NCI-H460 (cell line): Measurements from ENCODE around the gene NRG2. TPM values are rescaled to one million over a fixed set of nuclear protein-coding genes. Genes with fewer than 3 reads are reported as not detected.

Source experiments
- DNase-seq: peaks from one replicate; pipeline ENCODE4 v3.0.0-alpha.2; 2016; ENCODE audit warnings: low read depth; ENCODE audit errors: extremely low read depth
- small RNA-seq, 2 experiments: library from RNA; depleted of rRNA; stranded (forward); fragments of <200 nt; gene quantifications; one replicate each; pipeline ENCODE3, GENCODE V24; 2014
- total RNA-seq: library from RNA; depleted of rRNA; stranded (reverse); fragments of >200 nt; shearing (Covaris generic); gene quantifications from 2 replicates; pipeline ENCODE4 v1.2.3, GENCODE V29; 2014; rRNA removed

NRG2 gene
- total RNA-seq, 1 experiment from 2014 or later: 3.9 TPM

DNA sequence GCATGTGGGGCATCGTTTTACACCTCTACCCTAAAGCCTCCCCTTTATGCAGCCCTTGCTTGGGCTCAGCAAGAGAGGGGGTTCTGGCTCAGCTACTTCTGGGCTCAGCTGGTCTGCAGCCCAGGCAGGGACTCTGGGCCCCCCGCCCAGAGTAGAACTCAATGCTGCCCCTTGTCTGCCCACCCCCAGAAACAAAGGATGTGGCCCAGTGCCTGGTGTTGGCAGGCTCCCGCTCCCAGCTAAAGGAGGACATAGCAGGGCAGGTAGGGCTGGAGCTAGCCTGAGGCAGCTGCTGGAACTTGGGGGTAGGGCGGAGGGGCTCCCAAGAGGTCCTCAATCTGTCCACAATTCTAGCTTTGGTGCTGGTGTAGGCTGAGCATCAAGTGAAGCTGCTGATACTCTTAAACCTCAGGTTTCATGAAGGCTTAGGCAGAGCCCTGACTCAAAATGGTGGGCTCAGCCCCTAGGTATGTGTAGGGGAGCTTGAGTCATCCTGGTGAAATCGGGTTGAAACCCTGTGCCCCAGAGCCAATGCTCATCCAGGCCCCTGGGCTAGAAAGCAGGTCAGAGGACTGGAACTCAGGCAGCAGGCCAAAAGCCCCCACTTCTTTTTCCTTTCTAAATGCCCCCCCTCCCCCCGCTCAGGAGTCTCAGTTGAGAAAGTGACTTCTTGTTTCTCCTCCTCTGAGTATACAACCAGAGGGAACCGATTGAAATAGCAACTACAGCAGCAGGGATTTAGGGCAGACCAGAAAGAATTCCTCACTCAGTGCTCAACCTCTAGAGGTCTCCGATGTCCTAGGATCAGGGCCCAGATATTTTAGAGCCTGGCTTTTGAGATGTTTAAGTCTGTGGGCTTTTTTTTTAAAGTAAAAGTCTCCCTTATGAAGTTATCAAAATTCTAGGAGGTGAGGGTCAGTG is 236.1 kb downstream of the NRG2 start:
- DNase-seq: no peak

GRCh38 chr5:139806111-139806510 is 237.0 kb downstream of the NRG2 start:
- DNase-seq: no peak

- DNase-seq: no peak
Observed at GRCh38 chr5:139805545-139805944, 237.6 kb downstream of the NRG2 start.

- no peak for DNase-seq
Observed at GRCh38 chr5:139804800-139805397, 238.2 kb downstream of the NRG2 start.

DNA sequence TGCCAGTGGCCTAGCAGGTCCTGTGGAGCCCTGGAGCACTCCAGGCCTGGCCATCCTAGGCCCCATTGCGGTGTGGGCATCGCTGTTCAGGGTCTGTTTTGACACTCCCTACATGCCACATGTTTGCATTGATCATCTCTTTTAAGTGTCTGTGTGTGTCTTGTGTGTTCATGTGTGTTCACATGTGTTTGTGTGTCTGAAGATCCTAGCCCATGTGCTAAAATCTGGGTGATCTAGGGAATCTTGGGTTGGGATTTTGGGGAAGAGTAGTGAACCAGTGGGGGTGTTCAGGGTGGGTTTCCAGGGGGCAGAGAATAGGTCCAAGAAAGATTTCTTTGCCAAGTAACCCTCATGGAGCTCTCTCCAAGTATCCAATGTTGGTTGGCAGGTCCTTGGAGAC is 239.1 kb downstream of the NRG2 start:
- DNase-seq: no peak

DNA sequence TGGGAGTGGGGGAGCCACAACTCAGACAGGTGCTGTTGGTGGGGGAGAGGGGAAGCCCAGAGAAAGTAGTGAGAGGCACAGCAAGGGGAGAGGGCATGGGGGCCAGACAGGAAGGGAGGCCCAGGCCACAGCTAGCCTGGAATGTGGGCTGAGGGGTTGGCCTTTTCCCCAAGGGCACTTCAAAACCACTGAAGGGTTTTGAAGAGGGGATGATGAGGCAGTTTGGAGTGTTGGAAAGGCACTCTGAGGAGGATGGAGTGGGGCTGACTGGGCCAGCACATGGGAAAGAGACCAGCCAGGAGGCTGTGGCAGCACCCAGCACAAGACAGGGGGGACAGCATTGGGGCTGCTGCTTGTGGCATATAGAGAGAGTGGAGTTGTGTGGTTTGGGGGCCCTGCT is 243.7 kb downstream of the NRG2 start:
- DNase-seq: no peak

DNA sequence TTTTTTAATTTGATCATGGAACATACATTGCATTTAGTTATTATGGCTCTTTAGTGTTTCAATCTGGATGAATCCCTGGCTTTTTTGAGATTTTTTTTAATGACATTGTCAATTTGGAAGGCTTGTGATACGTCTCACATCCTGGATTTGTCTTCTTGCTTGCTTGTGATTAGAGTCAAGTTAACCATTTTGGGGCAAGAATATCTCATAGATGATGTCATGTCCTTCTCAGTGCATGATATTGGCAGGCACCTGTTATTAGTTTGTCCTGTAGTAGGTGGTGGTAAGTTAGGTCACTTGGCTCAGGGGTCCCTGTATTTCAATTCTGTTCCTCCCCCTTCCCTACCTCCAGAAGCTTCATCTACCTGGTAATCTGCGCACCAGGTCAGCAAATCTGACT is 244.2 kb downstream of the NRG2 start:
- no peak for DNase-seq

DNA sequence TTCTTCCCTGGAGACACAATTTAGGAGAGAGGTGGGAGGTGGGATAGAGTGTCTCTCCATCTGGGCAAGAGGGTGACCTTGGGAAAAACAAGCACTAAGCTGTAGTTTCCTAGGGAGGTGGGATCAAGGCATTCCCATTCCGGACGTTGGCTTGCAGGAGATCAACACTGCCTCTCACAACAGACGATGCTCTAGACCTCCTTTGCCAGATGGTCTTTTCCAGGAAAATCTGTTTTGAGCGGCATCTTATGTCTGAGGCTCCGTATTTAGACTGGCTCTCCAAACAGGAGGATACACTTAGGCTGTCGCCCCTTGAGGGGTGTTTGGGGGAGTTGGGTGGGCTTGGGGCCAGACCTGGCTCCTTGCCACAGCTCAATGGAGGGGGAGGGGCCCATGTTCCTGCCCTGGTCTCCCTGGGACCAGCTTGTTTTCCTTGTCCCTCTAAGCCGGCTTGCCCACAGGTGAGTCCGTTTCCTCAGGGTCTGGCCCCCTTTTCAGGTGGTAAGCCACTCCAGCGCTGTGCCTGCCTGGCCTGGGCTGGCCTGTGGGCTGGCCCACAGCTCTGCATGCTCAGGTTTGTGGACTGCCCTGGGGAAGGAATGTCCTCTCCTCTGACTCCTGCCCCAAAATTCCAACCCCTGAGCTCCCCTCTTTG is 245.1 kb downstream of the NRG2 start:
- no peak for DNase-seq

GRCh38 chr5:139797335-139797734 is 245.8 kb downstream of the NRG2 start:
- no peak for DNase-seq

Small RNAs within 50 kb of the gene (small RNA-seq; reads per million reads assigned to genes)
- 0 reads per million in 2 experiments for gene RF00019

Other genes with a start within 250 kb of the NRG2 start
- 0.12 TPM in 1 of 2 replicates, not detected in the other for gene PSD2, start 247.5 kb downstream of the NRG2 start, total RNA-seq
- 8.6 and 10.2 TPM in 2 replicates for gene PURA, start 70.8 kb upstream of the NRG2 start, total RNA-seq
- 1.8 and 2.6 TPM in 2 replicates for gene IGIP, start 82.6 kb upstream of the NRG2 start, total RNA-seq
- gene CYSTM1, start 131.9 kb upstream of the NRG2 start, total RNA-seq: 59.7 and 70.1 TPM in 2 replicates